Epithelial cell of esophagus (primary cell): ENCODE measurements around the gene CLTB.
A peak's percentile ranks its signal among the peaks of the same experiment; 100 is the strongest.

Experiments
- DNase-seq: peaks from one replicate; pipeline ENCODE4 v3.0.0; 2010; ENCODE audit warnings: low read depth
- H3K4me3 ChIP-seq: 2 replicates; pipeline ENCODE4 v1.5.1; 2011; ENCODE audit warnings: mild to moderate bottlenecking, low read length, control low read depth
- TF ChIP-seq, protein P1 (sequence below): IDR thresholded peaks from 2 replicates; pipeline ENCODE4 v1.5.1; 2011; ENCODE audit warnings: low read depth, mild to moderate bottlenecking, low read length, control low read depth, inconsistent platforms; ENCODE audit not compliant: insufficient read depth; ENCODE audit errors: missing control alignments

Gene CLTB

DNA sequence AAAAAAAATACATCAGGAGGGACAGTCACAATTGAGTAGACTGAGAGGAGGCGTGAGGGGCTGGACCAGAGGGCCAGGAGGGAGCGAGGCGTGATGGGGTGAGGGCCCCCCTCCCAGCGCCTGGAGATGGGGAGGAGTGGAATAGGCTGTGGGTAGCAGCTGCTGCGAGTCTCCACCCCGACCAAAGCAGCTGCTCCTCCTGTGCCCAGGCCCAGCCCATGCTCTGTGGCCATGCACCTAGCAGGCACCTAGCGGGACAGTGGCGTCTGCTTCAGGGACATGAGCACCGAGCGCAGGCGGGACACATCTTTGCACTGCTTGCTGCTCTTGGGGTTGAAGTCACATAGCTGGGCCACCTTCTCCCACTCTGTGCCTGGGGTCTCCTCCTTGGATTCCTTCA lies 23.8 kb downstream of the CLTB start:
- H3K4me3 ChIP-seq: no peak overlapping the region
- TF ChIP-seq, protein P1, sequence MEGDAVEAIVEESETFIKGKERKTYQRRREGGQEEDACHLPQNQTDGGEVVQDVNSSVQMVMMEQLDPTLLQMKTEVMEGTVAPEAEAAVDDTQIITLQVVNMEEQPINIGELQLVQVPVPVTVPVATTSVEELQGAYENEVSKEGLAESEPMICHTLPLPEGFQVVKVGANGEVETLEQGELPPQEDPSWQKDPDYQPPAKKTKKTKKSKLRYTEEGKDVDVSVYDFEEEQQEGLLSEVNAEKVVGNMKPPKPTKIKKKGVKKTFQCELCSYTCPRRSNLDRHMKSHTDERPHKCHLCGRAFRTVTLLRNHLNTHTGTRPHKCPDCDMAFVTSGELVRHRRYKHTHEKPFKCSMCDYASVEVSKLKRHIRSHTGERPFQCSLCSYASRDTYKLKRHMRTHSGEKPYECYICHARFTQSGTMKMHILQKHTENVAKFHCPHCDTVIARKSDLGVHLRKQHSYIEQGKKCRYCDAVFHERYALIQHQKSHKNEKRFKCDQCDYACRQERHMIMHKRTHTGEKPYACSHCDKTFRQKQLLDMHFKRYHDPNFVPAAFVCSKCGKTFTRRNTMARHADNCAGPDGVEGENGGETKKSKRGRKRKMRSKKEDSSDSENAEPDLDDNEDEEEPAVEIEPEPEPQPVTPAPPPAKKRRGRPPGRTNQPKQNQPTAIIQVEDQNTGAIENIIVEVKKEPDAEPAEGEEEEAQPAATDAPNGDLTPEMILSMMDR: no peak
- DNase-seq: no peak

DNA sequence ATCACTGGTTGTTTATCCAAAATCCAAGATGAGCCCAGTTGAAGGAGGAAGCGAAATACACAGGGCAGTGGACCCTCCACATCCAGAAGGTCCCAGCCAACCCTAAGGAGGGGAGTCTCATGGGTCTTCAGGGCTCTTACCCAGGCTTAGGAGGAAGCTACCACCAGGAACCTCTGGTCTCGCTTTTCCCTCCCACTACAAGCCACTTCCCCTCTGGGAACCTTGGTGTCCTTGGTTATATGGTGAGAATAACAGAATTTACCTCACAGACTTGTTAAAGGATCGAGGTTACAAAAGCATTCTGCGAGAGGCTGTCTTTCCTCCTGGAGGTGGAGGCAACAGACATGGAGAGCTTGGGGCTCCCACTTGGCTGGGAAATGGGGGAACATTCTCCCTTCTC lies 24.3 kb downstream of the CLTB start:
- no peak overlapping the region for H3K4me3 ChIP-seq
- no peak for DNase-seq
- TF ChIP-seq, protein P1: no peak

DNA sequence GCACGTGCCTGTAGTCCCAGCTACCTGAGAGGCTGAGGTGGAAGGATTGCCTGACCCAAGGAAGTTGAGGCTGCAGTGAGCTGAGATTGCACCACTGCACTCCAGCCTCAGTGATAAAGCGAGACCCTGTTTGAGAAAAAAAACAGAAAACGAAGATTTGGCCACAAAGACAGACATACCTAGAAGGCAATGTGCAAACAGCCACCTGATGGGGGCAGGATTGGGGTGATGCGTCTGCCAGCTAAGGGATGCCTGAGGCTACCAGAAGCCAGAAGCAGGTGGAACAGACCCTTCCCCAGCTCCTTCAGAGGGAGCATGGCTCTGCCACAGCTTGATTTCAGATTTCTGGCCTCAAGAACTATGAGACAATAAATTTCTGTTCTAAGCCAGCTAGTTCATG lies 24.9 kb downstream of the CLTB start:
- no peak for DNase-seq
- no peak overlapping the region for H3K4me3 ChIP-seq
- TF ChIP-seq, protein P1: no peak

DNA sequence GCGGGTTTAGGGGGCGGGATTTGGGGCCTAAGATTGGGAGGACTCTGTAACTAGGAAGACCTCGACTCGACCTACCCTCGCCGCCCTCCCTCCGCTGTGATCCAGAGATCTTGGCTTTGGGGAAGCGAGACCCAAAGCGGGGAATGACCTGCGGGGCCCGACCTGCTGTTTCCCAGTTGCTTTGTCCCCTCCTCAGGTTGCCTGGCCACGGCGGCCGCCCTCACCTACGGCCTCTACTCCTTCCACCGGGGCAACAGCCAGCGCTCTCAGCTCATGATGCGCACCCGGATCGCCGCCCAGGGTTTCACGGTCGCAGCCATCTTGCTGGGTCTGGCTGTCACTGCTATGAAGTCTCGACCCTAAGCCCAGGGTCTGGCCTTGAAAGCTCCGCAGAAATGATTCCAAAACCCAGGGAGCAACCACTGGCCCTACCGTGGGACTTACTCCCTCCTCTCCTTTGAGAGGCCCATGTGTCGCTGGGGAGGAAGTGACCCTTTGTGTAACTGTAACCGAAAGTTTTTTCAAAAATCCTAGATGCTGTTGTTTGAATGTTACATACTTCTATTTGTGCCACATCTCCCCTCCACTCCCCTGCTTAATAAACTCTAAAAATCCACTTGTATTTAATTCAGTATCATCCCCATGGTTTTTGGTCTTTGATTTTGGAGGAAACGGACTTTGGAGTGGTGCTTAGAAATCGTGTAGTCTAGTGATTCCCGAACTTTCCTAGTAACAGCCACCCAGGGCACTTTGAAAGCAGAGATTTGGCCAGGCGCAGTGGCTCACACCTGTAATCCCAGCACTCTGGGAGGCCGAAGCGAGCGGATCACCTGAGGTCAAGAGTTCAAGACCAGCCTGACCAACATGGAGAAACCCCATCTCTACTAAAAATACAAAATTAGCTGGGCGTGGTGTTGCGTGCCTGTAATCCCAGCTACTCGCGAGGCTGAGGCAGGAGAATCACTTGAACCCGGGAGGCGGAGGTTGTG lies 26.9 kb downstream of the CLTB start:
- TF ChIP-seq, protein P1: no peak
- peak overlapping the region; percentile 94 for H3K4me3 ChIP-seq
- no peak for DNase-seq

DNA sequence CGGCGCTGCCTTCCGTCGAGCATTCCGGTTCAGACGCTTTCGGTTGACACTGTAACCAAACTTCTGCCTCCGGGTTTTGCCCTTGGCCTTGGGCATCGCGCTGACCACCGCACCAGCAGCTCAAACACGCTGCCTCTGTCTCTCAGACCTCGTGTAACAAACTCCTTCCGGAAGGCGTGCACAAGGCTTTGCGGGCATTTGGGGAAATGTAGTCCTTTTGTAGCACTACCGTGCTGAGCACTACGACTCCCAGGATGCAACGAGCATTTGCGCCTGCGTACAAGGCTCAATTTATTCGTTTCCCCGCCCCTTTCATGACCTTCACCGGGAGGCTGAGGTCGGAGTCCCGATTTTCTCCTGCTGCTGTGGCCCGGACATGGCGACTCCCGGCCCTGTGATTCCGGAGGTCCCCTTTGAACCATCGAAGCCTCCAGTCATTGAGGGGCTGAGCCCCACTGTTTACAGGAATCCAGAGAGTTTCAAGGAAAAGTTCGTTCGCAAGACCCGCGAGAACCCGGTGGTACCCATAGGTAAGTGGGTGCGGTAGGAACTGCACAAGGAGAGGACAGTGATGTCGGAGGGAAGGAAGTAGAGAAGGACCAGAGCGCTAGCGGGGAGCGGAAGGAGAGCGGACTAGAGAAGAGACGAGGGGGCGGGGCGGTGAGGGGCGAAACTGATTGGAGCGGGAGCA lies 27.8 kb downstream of the CLTB start, which contains the start of the genes HIGD2A and NOP16:
Gene HIGD2A (plus strand): TSS at position 308 of the 691 bp plus-strand sequence. CDS start 69 bp downstream, at position 377.
Gene NOP16 (minus strand): TSS at position 155 of the 691 bp plus-strand sequence. CDS start 59 bp downstream, at position 96.
- H3K4me3 ChIP-seq: peak within 1 kb of the TSS; percentile 94
- TF ChIP-seq, protein P1: peak; percentile 2
- DNase-seq: peak; percentile 99

DNA sequence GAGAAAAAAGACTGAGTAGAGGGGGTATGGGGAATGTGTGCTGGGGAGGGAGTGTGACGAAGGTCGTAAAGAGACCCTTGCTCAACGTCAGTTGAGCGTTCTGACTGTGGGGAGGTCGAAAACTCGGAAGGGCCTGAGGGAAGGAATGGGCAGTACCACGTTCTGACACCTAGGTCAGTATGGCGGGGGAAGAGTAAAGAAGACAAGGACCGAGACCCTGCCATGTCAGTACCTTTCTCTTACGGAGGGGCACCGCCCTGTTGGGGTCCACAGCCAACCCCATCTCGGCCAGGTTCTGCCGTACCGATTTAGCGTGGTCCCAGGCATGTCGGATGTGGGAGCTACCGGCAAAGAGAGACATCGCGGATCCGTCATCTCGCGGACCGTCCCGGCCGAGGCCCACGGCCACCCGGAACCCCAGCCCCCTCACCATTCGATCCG lies 28.3 kb downstream of the CLTB start:
- DNase-seq: no peak
- H3K4me3 ChIP-seq: peak overlapping the region; percentile 94
- TF ChIP-seq, protein P1: no peak
